HepG2 (cell line): ENCODE data around the gene KHNYN. TPM values are rescaled to one million over a fixed set of nuclear protein-coding genes. Genes with fewer than 3 reads are reported as not detected.

Source experiments
- AHR ChIP-seq: IDR thresholded peaks from 2 replicates; pipeline ENCODE4 v1.6.1; 2018; ENCODE audit warnings: missing genetic modification reagents, missing compliant biosample characterization
- ARID2 ChIP-seq: sonication (generic); formaldehyde crosslinking; IDR thresholded peaks from 2 replicates; pipeline ENCODE4 v1.8.1; 2022; ENCODE audit warnings: mild to moderate bottlenecking, missing genetic modification reagents, borderline replicate concordance
- FOXA3 ChIP-seq: IDR thresholded peaks from 2 replicates; pipeline ENCODE4 v1.6.1; 2016; ENCODE audit warnings: missing genetic modification reagents, missing compliant biosample characterization
- GATAD1 ChIP-seq: IDR thresholded peaks from 2 replicates; pipeline ENCODE4 v1.6.1; 2016; ENCODE audit warnings: missing genetic modification reagents, missing compliant biosample characterization
- HCFC1 ChIP-seq: fragments of 150-350 bp; IDR thresholded peaks from 2 replicates; pipeline ENCODE4 v1.6.1; 2014; ENCODE audit warnings: low read depth, low read length
- HNF4A ChIP-seq: sonication (generic); formaldehyde crosslinking; IDR thresholded peaks from 2 replicates; pipeline ENCODE4 v1.4.0; 2020; ENCODE audit warnings: missing genetic modification reagents
- NPAS2 ChIP-seq: sonication (generic); formaldehyde crosslinking; IDR thresholded peaks from 2 replicates; pipeline ENCODE4 v1.8.0; 2022; ENCODE audit warnings: mild to moderate bottlenecking, missing genetic modification reagents, borderline replicate concordance
- SAFB2 ChIP-seq: sonication (generic); formaldehyde crosslinking; IDR thresholded peaks from 2 replicates; pipeline ENCODE4 v1.5.1; 2020; ENCODE audit warnings: missing genetic modification reagents, low read depth, mild to moderate bottlenecking, borderline replicate concordance
- SP2 ChIP-seq: sonication (generic); formaldehyde crosslinking; IDR thresholded peaks from 2 replicates; pipeline ENCODE4 v1.5.1; 2020; ENCODE audit warnings: mild to moderate bottlenecking, missing genetic modification reagents
- ZFP41 ChIP-seq: sonication (generic); formaldehyde crosslinking; IDR thresholded peaks from 2 replicates; pipeline ENCODE4 v1.4.0; 2020; ENCODE audit warnings: mild to moderate bottlenecking, missing genetic modification reagents, borderline replicate concordance
- ZNF430 ChIP-seq: sonication (generic); formaldehyde crosslinking; IDR thresholded peaks from 2 replicates; pipeline ENCODE4 v1.9.0; 2021; ENCODE audit warnings: mild to moderate bottlenecking, missing genetic modification reagents
- ZNF496 ChIP-seq: sonication (generic); formaldehyde crosslinking; IDR thresholded peaks from 2 replicates; pipeline ENCODE4 v1.8.1; 2023; ENCODE audit warnings: mild to moderate bottlenecking, moderate library complexity, missing genetic modification reagents; ENCODE audit not compliant: insufficient replicate concordance
- ZNF501 ChIP-seq: sonication (generic); formaldehyde crosslinking; IDR thresholded peaks from 2 replicates; pipeline ENCODE4 v1.5.1; 2020; ENCODE audit warnings: mild to moderate bottlenecking, moderate library complexity, missing genetic modification reagents
- ZNF788 ChIP-seq: sonication (generic); formaldehyde crosslinking; IDR thresholded peaks from 2 replicates; pipeline ENCODE4 v1.5.0; 2020; ENCODE audit warnings: mild to moderate bottlenecking, missing genetic modification reagents, borderline replicate concordance
- ZNF878 ChIP-seq: sonication (generic); formaldehyde crosslinking; IDR thresholded peaks from 2 replicates; pipeline ENCODE4 v1.8.1; 2023; ENCODE audit warnings: mild to moderate bottlenecking, missing genetic modification reagents, moderate library complexity
- ZSCAN25 ChIP-seq: sonication (generic); formaldehyde crosslinking; IDR thresholded peaks from 2 replicates; pipeline ENCODE4 v1.8.0; 2022; ENCODE audit warnings: mild to moderate bottlenecking, missing genetic modification reagents
- polyA plus RNA-seq, 8 experiments: library from polyadenylated mRNA; depleted of rRNA in 3 of 8; stranded (reverse) in 7 of 8; unstranded in 1 of 8; fragments of >200 nt; fragmentation: Illumina TruSeq in 4 of 8; extraction: Trizol in 4 of 8; gene quantifications; 2 replicates each; pipeline versions ENCODE4 v1.2.1 to v1.2.3, GENCODE V29; 2011 to 2016; ENCODE audit warnings: low read depth in 4 of 8, missing spikeins in 1 of 8, mixed read lengths in 1 of 8; ENCODE audit not compliant: insufficient read depth in 1 of 8
- total RNA-seq, 5 experiments: library from RNA; depleted of rRNA; stranded (reverse); fragments of >200 nt; fragmentation: Illumina TruSeq; extraction: Trizol; gene quantifications; 2 replicates each; pipeline ENCODE4 v1.2.3, GENCODE V29; 2016; ENCODE audit warnings: low read depth in 1 of 5
- TF ChIP-seq, protein P1 (sequence below): sonication (generic); formaldehyde crosslinking; IDR thresholded peaks from 2 replicates; pipeline ENCODE4 v1.9.0; 2021; ENCODE audit warnings: mild to moderate bottlenecking, missing genetic modification reagents
- TF ChIP-seq, protein P2 (sequence below): sonication (generic); formaldehyde crosslinking; IDR thresholded peaks from 2 replicates; pipeline ENCODE4 v1.8.0; 2022; ENCODE audit warnings: mild to moderate bottlenecking, missing genetic modification reagents, moderate library complexity
- TF ChIP-seq, protein P3 (sequence below): sonication (generic); formaldehyde crosslinking; IDR thresholded peaks from 2 replicates; pipeline ENCODE4 v1.4.0; 2020; ENCODE audit warnings: mild to moderate bottlenecking, low read depth, missing genetic modification reagents
- TF ChIP-seq, protein P4 (sequence below): sonication (generic); formaldehyde crosslinking; IDR thresholded peaks from 2 replicates; pipeline ENCODE4 v1.4.0; 2020; ENCODE audit warnings: missing genetic modification reagents

The KHNYN gene
- total and polyA plus RNA-seq, 2 of the 13 experiments (the other 11 are each of a cell fraction or from before 2014, with no cell fraction given), result 52.8 to 75.7 TPM

DNA sequence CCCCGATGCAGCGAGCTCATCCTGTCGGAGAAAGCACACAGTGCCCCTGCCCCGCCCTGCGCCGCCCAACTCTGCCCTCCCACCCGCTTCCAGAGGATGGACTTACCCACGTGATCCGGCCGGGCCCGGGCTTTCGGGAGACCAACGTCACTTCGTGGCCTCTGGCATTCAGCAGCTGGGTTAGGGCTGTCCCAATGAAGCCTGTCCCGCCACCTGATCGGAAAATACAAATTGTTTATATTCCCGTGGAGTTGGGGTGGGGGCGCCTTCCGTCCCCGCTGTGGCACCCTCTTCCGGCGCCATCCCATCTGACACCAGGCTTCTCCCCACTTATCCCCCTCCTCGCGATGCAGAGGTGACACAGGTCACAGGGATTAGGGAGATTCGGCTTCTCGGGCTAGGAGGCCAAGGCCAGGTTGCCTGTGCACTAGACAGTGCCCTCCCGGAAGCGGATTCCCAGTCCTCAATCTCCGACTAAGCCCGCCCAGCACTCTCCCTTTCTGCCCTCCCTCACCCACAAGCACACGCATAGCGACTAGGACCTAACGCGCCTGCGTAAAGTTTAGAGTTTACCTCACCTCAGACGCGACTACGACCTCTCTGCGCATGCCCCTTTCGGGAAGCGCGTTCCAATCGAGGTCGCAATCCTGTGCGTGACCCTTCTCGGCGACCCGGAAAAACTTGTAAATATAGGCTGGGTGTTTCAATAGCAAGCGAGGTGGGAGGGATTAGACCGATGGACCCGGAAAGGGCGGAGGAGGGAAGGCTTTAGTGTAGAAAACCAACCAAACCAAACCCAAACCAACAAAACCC, 12.7 kb downstream of the KHNYN start, which contains the start of gene SDR39U1 (continued):
- TF ChIP-seq, protein P1, sequence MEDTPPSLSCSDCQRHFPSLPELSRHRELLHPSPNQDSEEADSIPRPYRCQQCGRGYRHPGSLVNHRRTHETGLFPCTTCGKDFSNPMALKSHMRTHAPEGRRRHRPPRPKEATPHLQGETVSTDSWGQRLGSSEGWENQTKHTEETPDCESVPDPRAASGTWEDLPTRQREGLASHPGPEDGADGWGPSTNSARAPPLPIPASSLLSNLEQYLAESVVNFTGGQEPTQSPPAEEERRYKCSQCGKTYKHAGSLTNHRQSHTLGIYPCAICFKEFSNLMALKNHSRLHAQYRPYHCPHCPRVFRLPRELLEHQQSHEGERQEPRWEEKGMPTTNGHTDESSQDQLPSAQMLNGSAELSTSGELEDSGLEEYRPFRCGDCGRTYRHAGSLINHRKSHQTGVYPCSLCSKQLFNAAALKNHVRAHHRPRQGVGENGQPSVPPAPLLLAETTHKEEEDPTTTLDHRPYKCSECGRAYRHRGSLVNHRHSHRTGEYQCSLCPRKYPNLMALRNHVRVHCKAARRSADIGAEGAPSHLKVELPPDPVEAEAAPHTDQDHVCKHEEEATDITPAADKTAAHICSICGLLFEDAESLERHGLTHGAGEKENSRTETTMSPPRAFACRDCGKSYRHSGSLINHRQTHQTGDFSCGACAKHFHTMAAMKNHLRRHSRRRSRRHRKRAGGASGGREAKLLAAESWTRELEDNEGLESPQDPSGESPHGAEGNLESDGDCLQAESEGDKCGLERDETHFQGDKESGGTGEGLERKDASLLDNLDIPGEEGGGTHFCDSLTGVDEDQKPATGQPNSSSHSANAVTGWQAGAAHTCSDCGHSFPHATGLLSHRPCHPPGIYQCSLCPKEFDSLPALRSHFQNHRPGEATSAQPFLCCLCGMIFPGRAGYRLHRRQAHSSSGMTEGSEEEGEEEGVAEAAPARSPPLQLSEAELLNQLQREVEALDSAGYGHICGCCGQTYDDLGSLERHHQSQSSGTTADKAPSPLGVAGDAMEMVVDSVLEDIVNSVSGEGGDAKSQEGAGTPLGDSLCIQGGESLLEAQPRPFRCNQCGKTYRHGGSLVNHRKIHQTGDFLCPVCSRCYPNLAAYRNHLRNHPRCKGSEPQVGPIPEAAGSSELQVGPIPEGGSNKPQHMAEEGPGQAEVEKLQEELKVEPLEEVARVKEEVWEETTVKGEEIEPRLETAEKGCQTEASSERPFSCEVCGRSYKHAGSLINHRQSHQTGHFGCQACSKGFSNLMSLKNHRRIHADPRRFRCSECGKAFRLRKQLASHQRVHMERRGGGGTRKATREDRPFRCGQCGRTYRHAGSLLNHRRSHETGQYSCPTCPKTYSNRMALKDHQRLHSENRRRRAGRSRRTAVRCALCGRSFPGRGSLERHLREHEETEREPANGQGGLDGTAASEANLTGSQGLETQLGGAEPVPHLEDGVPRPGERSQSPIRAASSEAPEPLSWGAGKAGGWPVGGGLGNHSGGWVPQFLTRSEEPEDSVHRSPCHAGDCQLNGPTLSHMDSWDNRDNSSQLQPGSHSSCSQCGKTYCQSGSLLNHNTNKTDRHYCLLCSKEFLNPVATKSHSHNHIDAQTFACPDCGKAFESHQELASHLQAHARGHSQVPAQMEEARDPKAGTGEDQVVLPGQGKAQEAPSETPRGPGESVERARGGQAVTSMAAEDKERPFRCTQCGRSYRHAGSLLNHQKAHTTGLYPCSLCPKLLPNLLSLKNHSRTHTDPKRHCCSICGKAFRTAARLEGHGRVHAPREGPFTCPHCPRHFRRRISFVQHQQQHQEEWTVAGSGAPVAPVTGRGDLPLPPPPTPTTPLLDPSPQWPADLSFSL, result 0 out of 2 replicates have a peak, but pooled peaks have one; percentile 43
- TF ChIP-seq ZNF878 (CRISPR knock-in tag) (peak; percentile 96), ZNF788 (CRISPR knock-in tag) (peak; percentile 88; the same call in 1 of the 2 replicates), SAFB2 (CRISPR knock-in tag) (peak; percentile 100), ZFP41 (CRISPR knock-in tag) (peak; percentile 97; the same call in 1 of the 2 replicates), AHR (peak; percentile 71; the same call in 1 of the 2 replicates), ZNF496 (CRISPR knock-in tag) (no peak), ARID2 (CRISPR knock-in tag) (0 out of 2 replicates have a peak, but pooled peaks have one; percentile 48), NPAS2 (CRISPR knock-in tag) (no peak), FOXA3 (CRISPR knock-in tag) (peak; percentile 90), GATAD1 (CRISPR knock-in tag) (peak; percentile 97), HNF4A (CRISPR knock-in tag) (peak; percentile 62), HCFC1 (peak; percentile 81), ZNF501 (CRISPR knock-in tag) (peak; percentile 100), SP2 (CRISPR knock-in tag) (peak; percentile 92), ZSCAN25 (CRISPR knock-in tag) (no peak), ZNF430 (peak; percentile 94)
- TF ChIP-seq, protein P2, sequence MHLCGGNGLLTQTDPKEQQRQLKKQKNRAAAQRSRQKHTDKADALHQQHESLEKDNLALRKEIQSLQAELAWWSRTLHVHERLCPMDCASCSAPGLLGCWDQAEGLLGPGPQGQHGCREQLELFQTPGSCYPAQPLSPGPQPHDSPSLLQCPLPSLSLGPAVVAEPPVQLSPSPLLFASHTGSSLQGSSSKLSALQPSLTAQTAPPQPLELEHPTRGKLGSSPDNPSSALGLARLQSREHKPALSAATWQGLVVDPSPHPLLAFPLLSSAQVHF (CRISPR knock-in tag), result no peak
- TF ChIP-seq, protein P3, sequence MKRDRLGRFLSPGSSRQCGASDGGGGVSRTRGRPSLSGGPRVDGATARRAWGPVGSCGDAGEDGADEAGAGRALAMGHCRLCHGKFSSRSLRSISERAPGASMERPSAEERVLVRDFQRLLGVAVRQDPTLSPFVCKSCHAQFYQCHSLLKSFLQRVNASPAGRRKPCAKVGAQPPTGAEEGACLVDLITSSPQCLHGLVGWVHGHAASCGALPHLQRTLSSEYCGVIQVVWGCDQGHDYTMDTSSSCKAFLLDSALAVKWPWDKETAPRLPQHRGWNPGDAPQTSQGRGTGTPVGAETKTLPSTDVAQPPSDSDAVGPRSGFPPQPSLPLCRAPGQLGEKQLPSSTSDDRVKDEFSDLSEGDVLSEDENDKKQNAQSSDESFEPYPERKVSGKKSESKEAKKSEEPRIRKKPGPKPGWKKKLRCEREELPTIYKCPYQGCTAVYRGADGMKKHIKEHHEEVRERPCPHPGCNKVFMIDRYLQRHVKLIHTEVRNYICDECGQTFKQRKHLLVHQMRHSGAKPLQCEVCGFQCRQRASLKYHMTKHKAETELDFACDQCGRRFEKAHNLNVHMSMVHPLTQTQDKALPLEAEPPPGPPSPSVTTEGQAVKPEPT (CRISPR knock-in tag), result peak; percentile 85; the same call in 1 of the 2 replicates
- TF ChIP-seq, protein P4, sequence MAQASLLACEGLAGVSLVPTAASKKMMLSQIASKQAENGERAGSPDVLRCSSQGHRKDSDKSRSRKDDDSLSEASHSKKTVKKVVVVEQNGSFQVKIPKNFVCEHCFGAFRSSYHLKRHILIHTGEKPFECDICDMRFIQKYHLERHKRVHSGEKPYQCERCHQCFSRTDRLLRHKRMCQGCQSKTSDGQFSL, result peak; percentile 87
